ENCODE data around the gene BBS2. TPM values are rescaled to one million over a fixed set of nuclear protein-coding genes. Genes with fewer than 3 reads are reported as not detected.

BBS2 gene
- total and polyA plus RNA-seq, 2 of the 4 experiments (the other 2 are of a cell fraction) = 18.6 to 32.3 TPM

DNA sequence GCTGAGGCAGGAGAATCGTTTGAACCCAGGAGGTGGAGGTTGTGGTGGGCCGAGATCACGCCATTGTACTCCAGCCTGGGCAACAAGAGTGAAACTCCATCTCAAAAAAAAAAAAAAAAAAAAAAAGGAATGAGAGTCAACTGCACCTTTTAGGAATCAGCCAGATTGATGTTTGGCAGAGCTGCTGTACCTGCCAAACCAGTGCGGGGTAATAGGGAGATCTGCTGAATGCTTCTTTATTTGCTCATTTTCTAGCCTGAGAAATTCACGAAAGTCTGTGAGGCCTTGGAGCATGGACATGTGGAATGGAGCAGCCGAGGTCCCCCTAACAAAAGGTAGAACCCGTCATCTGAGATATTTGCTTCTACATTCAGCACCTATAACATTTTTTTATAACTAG, 50.1 kb downstream of the BBS2 start:
- Histone ChIP-seq H2BK20ac (ENCODE audit: low read depth, low read length) (no peak overlapping the region), H2BK5ac (ENCODE audit: low read depth, low read length, poor library complexity, severe bottlenecking) (no peak overlapping the region), H3K9ac (ENCODE audit: low read depth, low read length) (no peak overlapping the region), H2AK9ac (replicated peaks; ENCODE audit: low read depth, low read length, poor library complexity) (no peak overlapping the region), H4K8ac (ENCODE audit: low read depth in 2 of 2, low read length in 2 of 2) (no peak overlapping the region), H3K4me1 (ENCODE audit: control insufficient read depth, insufficient read depth, low read length) (no peaks in the 10 kb centered on the region), H3K79me1 (ENCODE audit: low read depth in 1 of 2, low read length in 2 of 2) (peaks cover 3 to 7% of the 10 kb centered on the region in 2 experiments; a peak in 3 of 4 replicates), H3K36me3 (ENCODE audit: control insufficient read depth, insufficient read depth, low read length) (peaks cover 49% of the 10 kb centered on the region), H3K23ac (ENCODE audit: low read depth, low read length) (no peak overlapping the region), H3K4ac (ENCODE audit: low read depth, low read length) (no peak overlapping the region), H3K56ac (ENCODE audit: extremely low read depth, insufficient read depth, low read length) (no peak overlapping the region), H2BK15ac (ENCODE audit: low read depth, low read length) (no peak overlapping the region), H4K91ac (ENCODE audit: insufficient read depth, low read depth, low read length) (no peak overlapping the region), H3K4me3 (ENCODE audit: insufficient read depth, low read depth, low read length) (no peak overlapping the region), H2AFZ (replicated peaks; ENCODE audit: low read length, poor library complexity) (no peak overlapping the region), H2AK5ac (ENCODE audit: low read depth, low read length) (no peak overlapping the region), H4K5ac (ENCODE audit: low read depth, low read length) (no peak overlapping the region), H3K4me2 (ENCODE audit: low read depth, low read length) (no peak overlapping the region), H4K20me1 (ENCODE audit: insufficient read depth, low read length) (no peaks in the 10 kb centered on the region), H2BK120ac (ENCODE audit: low read depth, low read length) (no peak overlapping the region), H3K9me3 (ENCODE audit: control insufficient read depth, insufficient read depth, low read length) (no peaks in the 10 kb centered on the region), H3K27me3 (ENCODE audit: control insufficient read depth, insufficient read depth, low read length) (no peaks in the 10 kb centered on the region), H3K9me1 (ENCODE audit: insufficient read depth, low read length) (no peaks in the 10 kb centered on the region), H3K14ac (replicated peaks; ENCODE audit: low read depth, low read length) (no peak overlapping the region), H3K27ac (ENCODE audit: insufficient read depth, low read length) (no peak overlapping the region), H3K18ac (ENCODE audit: low read depth, low read length) (no peak overlapping the region)
- WGBS, 2 experiments (ENCODE audit: extremely low coverage in 2 of 2, insufficient read length in 1 of 2) = no CpG with 5 or more reads among the region's 7 CpGs
- dilution Hi-C loops (cut with HindIII; ENCODE audit: low sequenced_read_pairs, unreplicated experiment) = no loop called here
- ATAC-seq (ENCODE audit: low read depth) = no peak
- ChIA-PET CTCF (interaction anchor here (1.0 kb wide), 1 partner anchor 232 kb away, joined by 4 read pairs; no protein-coding TSS in a partner anchor), POLR2A (ENCODE audit: unreplicated experiment) (no interaction called here)
- no peak for DNase-seq
- in situ Hi-C loops (cut with MboI; ENCODE audit: low sequenced_read_pairs) = no loop called here
- TF ChIP-seq NFE2L2 (IDR thresholded peaks at IDR 0.05; ENCODE audit: low read depth, low read length) (no peak), CTCF (conservative IDR thresholded peaks at IDR 0.05; ENCODE audit: low read depth, low read length) (no peak), BHLHE40 (IDR thresholded peaks at IDR 0.05; ENCODE audit: low read depth, low read length) (no peak)
- intact Hi-C loops (cut with micrococcal nuclease) = loop anchor here (2.0 kb wide), 1 partner anchor 13 kb away; no protein-coding TSS in a partner anchor
- no TSS peak for BruUV-seq (replicated peaks)
